Immature natural killer cell (primary cell): ENCODE results near the gene AGAP3. TPM values are rescaled to one million over a fixed set of nuclear protein-coding genes. Genes with fewer than 3 reads are reported as not detected.

Source experiments
- DNase-seq, 3 donors: peaks; one replicate each; pipeline ENCODE4 v3.0.0; 2022; ENCODE audit warnings: mixed read lengths in 1 of 3
- H3K27ac Mint-ChIP-seq, 6 donors: one replicate each; pipeline ENCODE4 v1.8.0; 2020; ENCODE audit warnings: mixed read lengths in 6 of 6, mild to moderate bottlenecking in 5 of 6, inconsistent platforms in 4 of 6, moderate library complexity in 3 of 6
- H3K27me3 Mint-ChIP-seq, 3 donors: one replicate each; pipeline ENCODE4 v1.8.0; 2020 to 2021; ENCODE audit warnings: low read depth in 3 of 3, mild to moderate bottlenecking in 3 of 3, mixed read lengths in 3 of 3, moderate library complexity in 3 of 3, inconsistent platforms in 1 of 3
- H3K36me3 Mint-ChIP-seq, 3 donors: one replicate each; pipeline ENCODE4 v1.8.0; 2020; ENCODE audit warnings: mixed read lengths in 3 of 3, inconsistent platforms in 2 of 3, mild to moderate bottlenecking in 2 of 3
- H3K4me1 Mint-ChIP-seq, 2 donors: one replicate each; pipeline ENCODE4 v1.8.0; 2020; ENCODE audit warnings: inconsistent platforms in 2 of 2, mild to moderate bottlenecking in 2 of 2, mixed read lengths in 2 of 2, moderate library complexity in 1 of 2
- H3K4me3 Mint-ChIP-seq, 5 donors: one replicate each; pipeline ENCODE4 v1.8.0; 2020; ENCODE audit warnings: mild to moderate bottlenecking in 5 of 5, mixed read lengths in 5 of 5, inconsistent platforms in 3 of 5, moderate library complexity in 3 of 5
- H3K9me3 Mint-ChIP-seq, 6 donors: one replicate each; pipeline ENCODE4 v1.8.0; 2020; ENCODE audit warnings: mild to moderate bottlenecking in 6 of 6, mixed read lengths in 6 of 6, inconsistent platforms in 4 of 6, moderate library complexity in 3 of 6
- polyA plus RNA-seq, 3 donors: library from polyadenylated mRNA; unstranded; fragments of 300-500 nt; fragmentation: Illumina TruSeq; gene quantifications; one replicate each; pipeline ENCODE4 v1.2.3, GENCODE V29; 2021

The AGAP3 gene
- polyA plus RNA-seq, 3 donors from 2014 or later = 2.8 to 6.3 (median 4.3) TPM

DNA sequence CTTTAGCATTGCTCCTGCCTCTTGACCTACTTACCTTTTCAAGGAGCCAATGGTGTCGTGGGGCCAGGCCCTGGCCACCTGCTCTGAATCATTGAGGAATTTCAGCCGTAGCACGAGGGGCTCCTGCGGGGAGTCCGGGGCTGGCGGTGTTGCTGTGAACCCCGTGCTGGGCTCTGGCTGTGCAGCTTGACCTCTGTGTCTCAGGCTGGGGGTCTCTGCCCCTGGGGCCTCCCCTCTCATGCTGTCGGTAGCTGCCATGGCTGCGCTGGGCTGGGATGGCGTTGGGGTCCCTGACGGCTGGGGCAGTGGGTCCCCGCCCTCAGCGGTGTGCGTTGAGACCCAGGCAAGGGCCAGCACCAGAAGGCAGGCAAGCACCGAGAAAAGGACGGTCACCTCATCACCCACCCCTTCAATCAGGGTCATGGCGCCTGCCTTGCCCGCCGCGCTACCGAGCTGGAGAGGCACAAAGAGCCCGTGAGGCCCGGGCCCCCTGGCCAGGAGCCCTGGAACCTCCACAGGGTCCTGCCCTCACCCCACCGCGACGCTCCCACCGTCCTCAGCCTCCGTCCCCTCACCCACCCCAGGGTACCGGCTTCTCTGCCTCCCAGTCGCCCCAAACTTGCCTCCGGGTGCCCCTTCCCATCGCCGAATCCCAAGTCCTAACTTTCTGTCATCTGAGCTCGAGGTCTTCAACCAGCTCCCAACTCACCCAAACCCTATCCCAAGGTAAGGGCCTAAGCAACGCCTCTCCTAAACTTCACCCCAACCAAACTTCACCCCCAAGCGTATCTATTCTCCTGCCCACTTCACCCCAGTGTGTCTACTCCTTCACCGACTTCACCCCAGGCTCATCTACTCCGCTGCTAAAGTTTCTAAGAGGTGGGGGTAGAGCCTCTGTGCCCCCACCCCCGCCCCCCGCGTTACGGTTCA lies 3.9 kb upstream of the AGAP3 start:
- H3K27me3 Mint-ChIP-seq = peaks cover 0 to 19% (median 4%) of the 10 kb centered on the region in 3 donors
- H3K36me3 Mint-ChIP-seq = no peaks in the 10 kb centered on the region
- H3K9me3 Mint-ChIP-seq = no peaks in the 10 kb centered on the region
- peaks cover 44 to 47% of the 10 kb centered on the region in 2 donors for H3K4me1 Mint-ChIP-seq
- H3K27ac Mint-ChIP-seq = peak overlapping the region; percentile 70 to 96 (median 93)
- peak overlapping the region; percentile 81 to 92 (median 86) for H3K4me3 Mint-ChIP-seq
- DNase-seq = no peak

DNA sequence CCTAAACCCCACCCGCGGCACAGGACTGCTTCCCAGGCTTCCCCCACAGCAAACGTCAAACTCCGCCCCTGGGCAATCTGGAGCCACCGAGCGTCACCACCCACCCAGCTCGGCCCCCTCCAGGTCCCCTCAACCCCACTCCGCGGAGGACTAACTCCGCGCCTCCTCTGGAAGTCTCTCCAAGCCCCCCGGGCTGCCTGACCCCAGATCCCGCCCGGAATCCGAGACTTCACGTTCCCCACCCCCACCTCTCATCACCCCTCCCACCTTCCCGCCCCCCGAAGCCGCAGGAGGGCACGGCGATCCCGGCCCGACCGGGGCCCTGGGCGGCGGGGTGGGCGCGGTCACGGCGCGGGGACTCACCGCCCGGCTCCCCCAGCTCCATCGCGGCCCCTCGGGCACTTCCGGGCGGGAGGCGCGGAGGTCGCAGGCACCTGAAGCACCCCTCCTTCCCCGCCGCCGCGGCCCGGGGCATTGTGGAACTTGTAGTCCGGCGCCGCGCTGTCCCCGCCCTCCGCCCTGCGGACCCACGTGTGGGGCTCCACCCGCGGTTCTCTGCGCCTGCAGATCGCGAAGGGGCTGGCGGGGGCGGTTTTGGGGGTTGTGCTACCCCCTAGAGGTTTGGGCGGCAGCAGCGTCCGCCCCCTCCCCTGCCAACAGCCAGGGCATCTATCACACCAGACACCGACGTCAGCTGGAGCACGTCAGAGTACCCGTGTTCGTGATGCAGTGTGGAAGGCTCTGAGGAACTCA lies 3.0 kb upstream of the AGAP3 start, which contains the start of gene TMUB1:
Gene TMUB1 (minus strand): TSS at position 423 of the 753 bp plus-strand sequence. CDS start 930 bp downstream, outside the sequence.
- H3K27ac Mint-ChIP-seq = peak within 1 kb of the TSS; percentile 70 to 96 (median 96)
- H3K27me3 Mint-ChIP-seq = peaks cover 0 to 16% (median 8%) of the 10 kb centered on the region in 3 donors
- no peaks in the 10 kb centered on the region for H3K9me3 Mint-ChIP-seq
- H3K4me1 Mint-ChIP-seq = peaks cover 46 to 49% of the 10 kb centered on the region in 2 donors
- peak; percentile 89 to 90 (median 89) for DNase-seq
- H3K36me3 Mint-ChIP-seq = no peaks in the 10 kb centered on the region
- H3K4me3 Mint-ChIP-seq = peak within 1 kb of the TSS; percentile 81 to 92 (median 86)

DNA sequence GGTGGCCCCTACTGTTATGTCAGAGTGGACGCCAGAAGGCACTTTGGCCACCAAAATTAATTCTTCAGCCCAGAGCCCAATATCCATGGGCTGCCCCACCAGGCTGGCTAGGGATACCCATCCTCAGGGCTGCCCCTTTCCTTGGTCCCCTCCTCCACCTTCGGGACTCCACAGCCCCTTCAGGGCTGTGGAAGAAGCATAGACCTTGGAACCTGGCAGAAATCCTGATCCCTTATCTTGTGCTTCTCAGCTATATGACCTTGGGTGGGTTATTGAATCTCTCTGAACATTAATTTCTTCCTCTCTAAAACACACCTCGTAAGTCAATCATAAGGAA lies 2.5 kb upstream of the AGAP3 start:
- H3K4me1 Mint-ChIP-seq = peaks cover 49 to 51% of the 10 kb centered on the region in 2 donors
- peak overlapping the region in 5 of 6 donors; percentile 88 to 96 (median 92) for H3K27ac Mint-ChIP-seq
- peak overlapping the region; percentile 74 to 81 (median 81) for H3K4me3 Mint-ChIP-seq
- DNase-seq = no peak
- H3K27me3 Mint-ChIP-seq = peaks cover 0 to 15% (median 8%) of the 10 kb centered on the region in 3 donors
- no peaks in the 10 kb centered on the region for H3K9me3 Mint-ChIP-seq
- no peaks in the 10 kb centered on the region for H3K36me3 Mint-ChIP-seq

GRCh38 chr7:151085329-151085690 lies 965 bp upstream of the AGAP3 start:
- no peak for DNase-seq
- Mint-ChIP-seq H3K4me1 (peaks cover 48% of the 10 kb centered on the region in 2 donors), H3K27ac (peak overlapping the region; percentile 49 to 96 (median 93)), H3K36me3 (no peaks in the 10 kb centered on the region), H3K27me3 (peaks cover 2 to 13% (median 8%) of the 10 kb centered on the region in 3 donors), H3K9me3 (no peaks in the 10 kb centered on the region), H3K4me3 (peak overlapping the region; percentile 76 to 89 (median 81))

GRCh38 chr7:151086802-151087244 lies 548 bp downstream of the AGAP3 start:
- DNase-seq = peak; percentile 34 to 41 (median 35)
- peak overlapping the region; percentile 88 to 95 (median 89) for H3K4me3 Mint-ChIP-seq
- H3K27me3 Mint-ChIP-seq = peaks cover 4 to 16% (median 8%) of the 10 kb centered on the region in 3 donors
- H3K4me1 Mint-ChIP-seq = peaks cover 48 to 50% of the 10 kb centered on the region in 2 donors
- no peaks in the 10 kb centered on the region for H3K9me3 Mint-ChIP-seq
- peak overlapping the region; percentile 60 to 92 (median 88) for H3K27ac Mint-ChIP-seq
- no peaks in the 10 kb centered on the region for H3K36me3 Mint-ChIP-seq

GRCh38 chr7:151087245-151088018 lies 1.2 kb downstream of the AGAP3 start:
- peaks cover 4 to 16% (median 8%) of the 10 kb centered on the region in 3 donors for H3K27me3 Mint-ChIP-seq
- peaks cover 47 to 48% of the 10 kb centered on the region in 2 donors for H3K4me1 Mint-ChIP-seq
- no peaks in the 10 kb centered on the region for H3K36me3 Mint-ChIP-seq
- peak overlapping the region; percentile 83 to 92 (median 88) for H3K27ac Mint-ChIP-seq
- peak overlapping the region; percentile 88 to 95 (median 89) for H3K4me3 Mint-ChIP-seq
- no peaks in the 10 kb centered on the region for H3K9me3 Mint-ChIP-seq
- peak; percentile 69 to 72 (median 71) for DNase-seq

DNA sequence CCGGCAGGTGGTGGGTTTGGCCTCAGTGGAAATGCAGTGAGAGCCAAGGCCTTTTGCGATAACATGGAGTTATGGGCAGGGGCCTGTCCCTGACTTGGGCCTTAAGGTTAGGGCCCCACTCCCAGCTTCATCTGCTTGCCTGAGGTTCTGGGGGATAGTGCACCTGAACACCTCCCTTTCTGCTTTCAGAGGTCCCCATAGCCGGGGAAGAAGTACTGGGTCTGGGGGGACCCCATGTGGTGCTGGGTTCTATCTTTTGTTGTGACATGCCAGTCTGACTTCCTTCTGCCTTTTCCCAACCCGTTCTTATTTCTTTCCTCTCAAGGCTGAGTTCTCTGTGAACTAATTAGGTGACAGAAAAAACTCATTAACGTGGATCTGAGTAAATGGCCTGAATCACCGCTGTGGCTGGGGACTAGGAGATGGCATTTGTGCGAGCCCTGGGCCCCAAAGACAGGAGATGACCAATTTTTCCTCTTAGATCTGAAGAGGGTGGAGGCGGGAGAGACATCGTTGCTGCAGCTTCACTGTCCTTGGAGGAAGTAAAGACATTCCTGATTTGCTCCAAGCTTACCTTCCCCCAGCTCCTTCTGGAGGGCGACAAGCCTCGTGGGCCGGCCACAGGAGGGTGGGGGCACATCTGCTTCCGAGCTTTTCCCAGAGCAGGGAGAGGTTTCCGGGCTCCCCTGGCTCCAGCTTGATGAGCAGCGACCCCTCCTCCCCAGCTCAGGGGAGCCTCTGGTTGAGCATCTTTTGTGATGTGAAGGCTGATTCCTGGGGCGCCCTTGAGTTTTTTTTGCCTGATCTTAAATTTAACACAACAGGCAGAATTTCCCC lies 2.0 kb downstream of the AGAP3 start:
- DNase-seq = no peak
- H3K27me3 Mint-ChIP-seq = peaks cover 4 to 16% (median 6%) of the 10 kb centered on the region in 3 donors

DNA sequence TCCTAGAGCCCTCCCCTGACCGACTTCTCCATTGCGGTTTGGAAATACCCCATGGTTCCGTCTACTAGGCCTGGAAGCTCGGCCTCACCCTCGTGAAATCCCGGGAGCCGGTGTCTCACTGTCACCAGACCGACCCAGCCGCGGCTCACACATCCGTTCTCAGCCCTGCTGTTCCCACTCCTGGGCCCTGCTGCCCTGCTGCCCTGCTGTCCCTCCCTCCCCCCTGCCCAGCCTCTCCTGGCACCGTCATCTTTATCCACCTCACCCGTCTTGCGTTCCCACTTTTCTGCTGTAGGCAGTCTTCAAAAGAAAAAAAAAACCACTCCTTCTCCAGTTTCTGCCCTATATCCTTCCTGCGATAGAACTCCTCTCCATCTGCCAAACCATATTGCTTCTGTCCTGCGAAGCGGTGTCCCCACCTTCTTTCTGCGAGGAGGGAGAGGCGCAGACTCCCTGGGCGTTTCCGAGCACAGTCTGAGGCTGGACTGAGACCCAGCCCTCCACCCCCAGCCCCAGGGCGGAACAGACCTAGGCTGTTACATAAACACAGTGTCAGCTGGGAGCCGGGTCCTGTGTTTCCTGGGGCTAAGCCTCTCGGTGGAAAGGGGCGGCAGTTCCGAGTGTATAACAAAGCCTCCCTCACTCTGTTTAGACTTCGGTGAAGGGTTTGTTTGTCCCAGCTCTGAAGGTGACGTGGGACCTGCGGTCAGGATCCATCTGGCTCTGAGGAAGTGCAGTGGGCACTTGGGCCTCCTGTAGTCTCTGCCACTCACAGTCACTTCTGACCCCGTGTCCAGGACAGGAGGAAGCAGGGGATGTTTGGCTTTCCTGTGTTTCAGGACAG lies 2.8 kb downstream of the AGAP3 start:
- peak overlapping the region; percentile 24 to 86 (median 59) for H3K4me3 Mint-ChIP-seq
- H3K27me3 Mint-ChIP-seq = peaks cover 4 to 12% (median 6%) of the 10 kb centered on the region in 3 donors
- H3K9me3 Mint-ChIP-seq = no peaks in the 10 kb centered on the region
- no peak for DNase-seq
- peak overlapping the region; percentile 41 to 97 (median 86) for H3K27ac Mint-ChIP-seq
- no peaks in the 10 kb centered on the region for H3K36me3 Mint-ChIP-seq
- H3K4me1 Mint-ChIP-seq = peaks cover 35 to 37% of the 10 kb centered on the region in 2 donors

More for the DNA sequence above, 2.0 kb downstream of the AGAP3 start:
- no peaks in the 10 kb centered on the region for H3K36me3 Mint-ChIP-seq
- peak overlapping the region; percentile 73 to 86 (median 80) for H3K4me3 Mint-ChIP-seq
- peaks cover 41 to 42% of the 10 kb centered on the region in 2 donors for H3K4me1 Mint-ChIP-seq
- H3K27ac Mint-ChIP-seq = peak overlapping the region; percentile 76 to 97 (median 86)
- H3K9me3 Mint-ChIP-seq = no peaks in the 10 kb centered on the region

DNA sequence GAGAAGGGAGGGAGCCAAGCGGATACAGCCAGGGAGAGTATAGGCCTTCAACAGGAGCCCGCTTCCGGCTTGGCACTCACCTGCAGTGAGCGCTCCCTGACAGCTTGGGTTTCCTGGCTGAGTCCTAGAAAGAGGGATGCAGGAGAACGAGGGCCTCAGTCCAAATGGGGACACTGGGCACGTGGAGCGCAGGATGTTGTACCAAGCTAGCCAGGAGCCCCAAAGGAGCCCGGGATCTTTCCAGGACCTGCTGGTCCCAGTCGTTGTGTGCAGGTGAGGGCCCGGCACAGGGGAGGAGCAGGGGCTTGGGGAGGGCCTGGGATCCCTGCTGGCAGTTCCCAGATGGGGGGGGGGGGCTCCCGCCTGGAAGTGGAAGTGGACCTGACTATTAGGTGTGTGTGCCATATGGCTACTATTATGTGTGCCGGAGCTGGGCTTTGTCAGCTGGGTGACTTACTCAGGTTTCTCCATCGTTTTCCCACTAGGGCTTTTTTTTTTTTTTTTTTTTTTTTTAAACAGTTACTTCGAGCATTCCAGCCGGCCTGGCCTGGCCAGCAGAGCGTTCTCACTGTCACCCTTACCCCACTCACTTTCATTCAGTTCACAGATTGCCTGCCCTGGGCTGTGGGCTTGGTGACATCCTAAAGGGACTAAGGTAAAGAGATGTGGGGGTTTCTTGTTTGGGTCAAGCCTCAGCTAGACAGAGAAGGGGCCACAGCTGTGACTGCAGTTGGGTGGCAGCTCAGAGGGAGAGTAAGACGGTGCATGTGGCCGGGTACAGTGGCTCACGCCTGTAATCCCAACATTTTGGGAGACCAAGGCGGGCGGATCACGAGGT lies 3.8 kb downstream of the AGAP3 start:
- Mint-ChIP-seq H3K4me3 (no peak overlapping the region), H3K4me1 (peaks cover 28 to 32% of the 10 kb centered on the region in 2 donors), H3K27me3 (peaks cover 4 to 9% (median 6%) of the 10 kb centered on the region in 3 donors), H3K9me3 (no peaks in the 10 kb centered on the region), H3K36me3 (no peaks in the 10 kb centered on the region), H3K27ac (peak overlapping the region in 1 of 6 donors; percentile 92)
- no peak for DNase-seq

DNA sequence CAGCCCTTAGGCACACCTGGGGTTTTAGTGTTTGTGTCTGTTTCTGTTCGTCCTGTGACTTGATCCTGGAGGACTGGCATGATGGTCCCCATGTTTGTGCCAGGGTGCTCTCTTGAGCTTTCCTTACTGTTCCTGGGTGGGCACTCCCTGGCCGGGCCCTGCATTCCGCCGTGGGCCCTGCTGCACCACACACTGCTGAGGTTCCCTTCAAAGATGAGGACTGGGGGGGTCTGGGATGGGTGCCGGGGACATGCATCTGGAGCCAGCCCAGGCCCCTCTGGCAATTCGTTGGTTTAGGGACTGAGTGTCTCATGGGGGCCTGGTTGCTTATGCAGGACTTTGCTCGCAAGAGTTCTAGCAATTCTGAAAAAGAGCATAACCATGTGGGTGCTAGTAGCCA lies 4.7 kb downstream of the AGAP3 start:
- Mint-ChIP-seq H3K4me3 (no peak overlapping the region), H3K27ac (no peak overlapping the region)

GRCh38 chr7:151091431-151091830 lies 5.2 kb downstream of the AGAP3 start:
- no peaks in the 10 kb centered on the region for H3K9me3 Mint-ChIP-seq
- H3K4me1 Mint-ChIP-seq = peaks cover 21 to 24% of the 10 kb centered on the region in 2 donors
- no peak overlapping the region for H3K4me3 Mint-ChIP-seq
- H3K36me3 Mint-ChIP-seq = no peaks in the 10 kb centered on the region
- H3K27ac Mint-ChIP-seq = no peak overlapping the region
- H3K27me3 Mint-ChIP-seq = peaks cover 4 to 6% (median 6%) of the 10 kb centered on the region in 3 donors
- no peak for DNase-seq

More for the DNA sequence above, 4.7 kb downstream of the AGAP3 start:
- Mint-ChIP-seq H3K9me3 (no peaks in the 10 kb centered on the region), H3K36me3 (no peaks in the 10 kb centered on the region), H3K4me1 (peaks cover 21 to 24% of the 10 kb centered on the region in 2 donors), H3K27me3 (peaks cover 4 to 6% (median 6%) of the 10 kb centered on the region in 3 donors)
- DNase-seq = no peak
